Activated naive CD8-positive, alpha-beta T cell treated with anti-CD3 and anti-CD28 coated beads, Interleukin-2, amount 50 U/mL, for 16 hours (primary cell): ENCODE results near the gene BNIP5.

Experiments
- DNase-seq: peaks from one replicate; pipeline ENCODE4 v3.0.0-alpha.2; 2020; ENCODE audit warnings: low read depth, low spot score

Gene BNIP5

GRCh38 chr6:36336779-36337241 lies at the start of gene BNIP5:
Gene BNIP5 (minus strand): TSS chr6:36336888. CDS start chr6:36330690, 6,198 bp downstream.
- no peak for DNase-seq

- DNase-seq = no peak
Measured at GRCh38 chr6:36384095-36384494, 47.4 kb upstream of the BNIP5 start.

- no peak for DNase-seq
Measured at GRCh38 chr6:36383606-36384005, 46.9 kb upstream of the BNIP5 start.

- DNase-seq = no peak
Measured at GRCh38 chr6:36382976-36383375, 46.3 kb upstream of the BNIP5 start.

- DNase-seq = no peak
Measured at GRCh38 chr6:36381502-36382389, 45.1 kb upstream of the BNIP5 start.

GRCh38 chr6:36380166-36380565 lies 43.5 kb upstream of the BNIP5 start:
- no peak for DNase-seq

- DNase-seq = no peak
Measured at GRCh38 chr6:36378936-36379335, 42.2 kb upstream of the BNIP5 start.

GRCh38 chr6:36378243-36378920 lies 41.7 kb upstream of the BNIP5 start:
- DNase-seq = no peak

GRCh38 chr6:36377594-36377993 lies 40.9 kb upstream of the BNIP5 start:
- no peak for DNase-seq

- DNase-seq = no peak
Measured at GRCh38 chr6:36376742-36377141, 40.1 kb upstream of the BNIP5 start.

GRCh38 chr6:36376183-36376582 lies 39.5 kb upstream of the BNIP5 start:
- no peak for DNase-seq

- no peak for DNase-seq
Measured at GRCh38 chr6:36375644-36376155, 39.0 kb upstream of the BNIP5 start.

GRCh38 chr6:36374972-36375371 lies 38.3 kb upstream of the BNIP5 start:
- DNase-seq = no peak

- no peak for DNase-seq
Measured at GRCh38 chr6:36374194-36374593, 37.5 kb upstream of the BNIP5 start.

GRCh38 chr6:36373368-36374019 lies 36.8 kb upstream of the BNIP5 start:
- DNase-seq = no peak

GRCh38 chr6:36372088-36372487 lies 35.4 kb upstream of the BNIP5 start:
- DNase-seq = no peak

- DNase-seq = no peak
Measured at GRCh38 chr6:36371211-36371610, 34.5 kb upstream of the BNIP5 start.

- DNase-seq = no peak
Measured at GRCh38 chr6:36370638-36371037, 34.0 kb upstream of the BNIP5 start.

- no peak for DNase-seq
Measured at GRCh38 chr6:36368921-36369865, 32.5 kb upstream of the BNIP5 start.

- DNase-seq = no peak
Measured at GRCh38 chr6:36368421-36368820, 31.7 kb upstream of the BNIP5 start.

- DNase-seq = no peak
Measured at GRCh38 chr6:36367743-36368142, 31.1 kb upstream of the BNIP5 start.
